ENCODE results near the gene IPPK.

DNA sequence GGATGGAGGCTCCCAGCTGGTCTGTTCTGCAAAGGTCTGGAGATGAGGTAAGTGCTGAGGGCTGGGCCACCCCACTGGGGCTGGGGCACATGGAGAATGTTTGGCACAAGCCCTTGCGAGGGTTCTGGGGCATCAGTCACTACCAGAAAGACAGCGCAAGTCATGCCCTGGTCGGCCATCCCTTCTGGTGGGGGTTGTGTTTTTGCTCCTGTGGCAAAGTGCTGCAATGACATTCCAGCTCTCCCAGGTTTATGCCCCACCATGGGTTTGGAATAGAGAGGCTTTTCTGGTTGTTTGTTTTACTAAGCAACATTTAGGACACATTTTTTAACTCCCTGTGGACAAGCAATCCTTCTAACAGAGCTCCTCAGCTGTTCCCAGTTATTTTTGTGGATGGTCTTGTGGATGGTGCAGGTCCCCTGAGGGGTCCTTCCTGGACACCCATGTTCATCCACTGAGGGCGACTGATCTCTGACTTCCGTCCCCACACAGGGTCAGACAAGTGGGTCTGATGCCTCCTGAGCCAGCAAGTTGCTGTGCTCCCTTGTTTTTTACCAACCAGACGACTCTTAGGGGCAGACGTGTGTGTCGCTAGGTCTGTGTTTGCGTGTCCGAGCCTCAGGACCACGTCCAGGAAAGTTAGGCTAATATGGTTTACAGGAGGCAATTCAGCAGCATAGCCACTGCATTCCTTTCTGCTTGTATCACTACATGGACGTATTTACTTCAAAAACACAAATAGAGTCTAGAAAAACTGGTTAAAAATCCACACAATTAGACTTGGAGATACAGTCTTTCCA is 69.3 kb downstream of the IPPK start:
- TF ChIP-seq, protein P1, sequence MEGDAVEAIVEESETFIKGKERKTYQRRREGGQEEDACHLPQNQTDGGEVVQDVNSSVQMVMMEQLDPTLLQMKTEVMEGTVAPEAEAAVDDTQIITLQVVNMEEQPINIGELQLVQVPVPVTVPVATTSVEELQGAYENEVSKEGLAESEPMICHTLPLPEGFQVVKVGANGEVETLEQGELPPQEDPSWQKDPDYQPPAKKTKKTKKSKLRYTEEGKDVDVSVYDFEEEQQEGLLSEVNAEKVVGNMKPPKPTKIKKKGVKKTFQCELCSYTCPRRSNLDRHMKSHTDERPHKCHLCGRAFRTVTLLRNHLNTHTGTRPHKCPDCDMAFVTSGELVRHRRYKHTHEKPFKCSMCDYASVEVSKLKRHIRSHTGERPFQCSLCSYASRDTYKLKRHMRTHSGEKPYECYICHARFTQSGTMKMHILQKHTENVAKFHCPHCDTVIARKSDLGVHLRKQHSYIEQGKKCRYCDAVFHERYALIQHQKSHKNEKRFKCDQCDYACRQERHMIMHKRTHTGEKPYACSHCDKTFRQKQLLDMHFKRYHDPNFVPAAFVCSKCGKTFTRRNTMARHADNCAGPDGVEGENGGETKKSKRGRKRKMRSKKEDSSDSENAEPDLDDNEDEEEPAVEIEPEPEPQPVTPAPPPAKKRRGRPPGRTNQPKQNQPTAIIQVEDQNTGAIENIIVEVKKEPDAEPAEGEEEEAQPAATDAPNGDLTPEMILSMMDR (conservative IDR thresholded peaks at IDR 0.05; ENCODE audit: low read depth, low read length) = no peak
- TF ChIP-seq EZH2 (IDR thresholded peaks at IDR 0.05; ENCODE audit: low read length, unreplicated experiment) (no peak), EZH2phosphoT487 (IDR thresholded peaks at IDR 0.05; ENCODE audit: borderline replicate concordance, low read length) (no peak)
